ENCODE data around the gene HSF5. TPM values are rescaled to one million over a fixed set of nuclear protein-coding genes. Genes with fewer than 3 reads are reported as not detected.
"Not testable (repeated sequence)": the region's sequence is repeated elsewhere in the genome, so short reads cannot be mapped to it uniquely, and the experiment has no call there.

The HSF5 gene
- total RNA-seq, 1 donor from 2014 or later, result not detected

- H3K4me2 ChIP-seq, result no peak overlapping the region
- no peaks in the 10 kb centered on the region for H3K4me1 ChIP-seq
- no peak overlapping the region for H3K9ac ChIP-seq
- Mint-ChIP-seq H3K27ac (no peak overlapping the region), H3K4me3 (no peak overlapping the region), H3K4me1 (no peaks in the 10 kb centered on the region), H3K36me3 (peaks cover 29% of the 10 kb centered on the region), H3K9me3 (no peaks in the 10 kb centered on the region), H3K27me3 (ENCODE audit: insufficient read depth, low read depth) (no peaks in the 10 kb centered on the region)
- no peaks in the 10 kb centered on the region for H4K20me1 ChIP-seq (ENCODE audit: low read depth)
- TF ChIP-seq CTCF (IDR thresholded peaks at IDR 0.05) (no peak), EZH2 (IDR thresholded peaks at IDR 0.05) (no peak), EZH2phosphoT487 (IDR thresholded peaks at IDR 0.05) (no peak)
- no peaks in the 10 kb centered on the region for H3K27me3 ChIP-seq
- H3K36me3 ChIP-seq, result peaks cover 4% of the 10 kb centered on the region
- DNase-seq (ENCODE audit: low spot score), result no peak
- no peaks in the 10 kb centered on the region for H3K79me2 ChIP-seq (ENCODE audit: low read depth)
- H3K27ac ChIP-seq, result no peak overlapping the region
- H2AFZ ChIP-seq (replicated peaks), result no peak overlapping the region
- no peaks in the 10 kb centered on the region for H3K9me3 ChIP-seq (ENCODE audit: low read depth)
- no peaks in the 10 kb centered on the region for H3F3A ChIP-seq (ENCODE audit: low read depth)
- H3K4me3 ChIP-seq, result no peak overlapping the region
These were observed 15.7 kb upstream of the HSF5 start for GRCh38 chr17:58503866-58504265.

GRCh38 chr17:58503134-58503533 is 14.9 kb upstream of the HSF5 start:
- not testable (repeated sequence) for H3K36me3 ChIP-seq; H3K4me3 Mint-ChIP-seq; DNase-seq (ENCODE audit: low spot score); H2AFZ ChIP-seq (replicated peaks); H3F3A ChIP-seq (ENCODE audit: low read depth); H4K20me1 ChIP-seq (ENCODE audit: low read depth); H3K27ac ChIP-seq; H3K9ac ChIP-seq; H3K79me2 ChIP-seq (ENCODE audit: low read depth); H3K4me1 ChIP-seq; H3K27me3 ChIP-seq; H3K4me1 Mint-ChIP-seq; H3K9me3 Mint-ChIP-seq; H3K4me3 ChIP-seq; H3K27me3 Mint-ChIP-seq (ENCODE audit: insufficient read depth, low read depth); H3K9me3 ChIP-seq (ENCODE audit: low read depth); H3K4me2 ChIP-seq; H3K27ac Mint-ChIP-seq
- H3K36me3 Mint-ChIP-seq, result peaks cover 31% of the 10 kb centered on the region

GRCh38 chr17:58501451-58501850 is 13.2 kb upstream of the HSF5 start:
- Mint-ChIP-seq H3K4me1 (no peaks in the 10 kb centered on the region), H3K27ac (no peak overlapping the region), H3K36me3 (peaks cover 34% of the 10 kb centered on the region), H3K27me3 (ENCODE audit: insufficient read depth, low read depth) (peaks cover 2% of the 10 kb centered on the region), H3K4me3 (no peak overlapping the region), H3K9me3 (no peaks in the 10 kb centered on the region)
- H3F3A ChIP-seq (ENCODE audit: low read depth), result no peaks in the 10 kb centered on the region
- no peak overlapping the region for H3K9ac ChIP-seq
- H3K4me3 ChIP-seq, result no peak overlapping the region
- H2AFZ ChIP-seq (replicated peaks), result no peak overlapping the region
- H3K4me1 ChIP-seq, result no peaks in the 10 kb centered on the region
- H3K79me2 ChIP-seq (ENCODE audit: low read depth), result no peaks in the 10 kb centered on the region
- peaks cover 4% of the 10 kb centered on the region for H3K36me3 ChIP-seq
- no peaks in the 10 kb centered on the region for H4K20me1 ChIP-seq (ENCODE audit: low read depth)
- no peaks in the 10 kb centered on the region for H3K27me3 ChIP-seq
- no peak overlapping the region for H3K27ac ChIP-seq
- no peak for DNase-seq (ENCODE audit: low spot score)
- H3K4me2 ChIP-seq, result no peak overlapping the region
- TF ChIP-seq EZH2 (IDR thresholded peaks at IDR 0.05) (no peak), EZH2phosphoT487 (IDR thresholded peaks at IDR 0.05) (no peak), CTCF (IDR thresholded peaks at IDR 0.05) (no peak)
- H3K9me3 ChIP-seq (ENCODE audit: low read depth), result no peaks in the 10 kb centered on the region

GRCh38 chr17:58498177-58498828 is 10.1 kb upstream of the HSF5 start:
- Mint-ChIP-seq H3K9me3 (no peaks in the 10 kb centered on the region), H3K4me1 (no peaks in the 10 kb centered on the region), H3K27ac (no peak overlapping the region), H3K4me3 (no peak overlapping the region), H3K27me3 (ENCODE audit: insufficient read depth, low read depth) (peaks cover 2% of the 10 kb centered on the region), H3K36me3 (peaks cover 37% of the 10 kb centered on the region)
- no peaks in the 10 kb centered on the region for H3K79me2 ChIP-seq (ENCODE audit: low read depth)
- H3K27me3 ChIP-seq, result no peaks in the 10 kb centered on the region
- TF ChIP-seq EZH2 (IDR thresholded peaks at IDR 0.05) (no peak), EZH2phosphoT487 (IDR thresholded peaks at IDR 0.05) (no peak), CTCF (IDR thresholded peaks at IDR 0.05) (no peak)
- no peaks in the 10 kb centered on the region for H3K9me3 ChIP-seq (ENCODE audit: low read depth)
- no peak for DNase-seq (ENCODE audit: low spot score)
- H3K4me2 ChIP-seq, result no peak overlapping the region
- H3K9ac ChIP-seq, result no peak overlapping the region
- H3K4me3 ChIP-seq, result no peak overlapping the region
- no peak overlapping the region for H2AFZ ChIP-seq (replicated peaks)
- H3K4me1 ChIP-seq, result no peaks in the 10 kb centered on the region
- peaks cover 6% of the 10 kb centered on the region for H4K20me1 ChIP-seq (ENCODE audit: low read depth)
- H3K27ac ChIP-seq, result no peak overlapping the region
- H3K36me3 ChIP-seq, result peaks cover 4% of the 10 kb centered on the region
- H3F3A ChIP-seq (ENCODE audit: low read depth), result no peaks in the 10 kb centered on the region

Measured in neural progenitor cell (in vitro differentiated cells).